GM19239 (cell line): Measurements from ENCODE around the gene PDE4D.

Experiments
- DNase-seq: peaks from one replicate; pipeline ENCODE4 v3.0.0; 2011; ENCODE audit warnings: low spot score; ENCODE audit not compliant: insufficient read length
- FAIRE-seq: peaks from 2 replicates; lab custom pipeline; 2011; peaks lifted over from hg19 to GRCh38; lab: Jason Lieb, UNC

PDE4D gene

GRCh38 chr5:59628062-59628828, 265.3 kb downstream of the PDE4D start:
- DNase-seq (no peak), FAIRE-seq (no peak)

GRCh38 chr5:59624898-59625297, 268.6 kb downstream of the PDE4D start:
- no peak for DNase-seq

GRCh38 chr5:59622848-59623247, 270.7 kb downstream of the PDE4D start:
- DNase-seq (no peak), FAIRE-seq (no peak)

More at GRCh38 chr5:59624898-59625297, 268.6 kb downstream of the PDE4D start:
- FAIRE-seq = no peak

GRCh38 chr5:59621477-59621876, 272.0 kb downstream of the PDE4D start:
- FAIRE-seq (no peak), DNase-seq (no peak)

GRCh38 chr5:59620535-59621212, 272.9 kb downstream of the PDE4D start:
- FAIRE-seq (peak; percentile 18), DNase-seq (no peak)

GRCh38 chr5:59618644-59619043, 274.9 kb downstream of the PDE4D start:
- FAIRE-seq = no peak
- DNase-seq = no peak

- FAIRE-seq (no peak), DNase-seq (no peak)
Measured at GRCh38 chr5:59617186-59617771, 276.2 kb downstream of the PDE4D start.

GRCh38 chr5:59616413-59616812, 277.1 kb downstream of the PDE4D start:
- DNase-seq = no peak
- no peak for FAIRE-seq

- FAIRE-seq = no peak
- no peak for DNase-seq
Measured at GRCh38 chr5:59615272-59615671, 278.3 kb downstream of the PDE4D start.

GRCh38 chr5:59609501-59610265, 283.8 kb downstream of the PDE4D start:
- DNase-seq = no peak
- no peak for FAIRE-seq

- DNase-seq = no peak
- FAIRE-seq = no peak
Measured at GRCh38 chr5:59608745-59609144, 284.8 kb downstream of the PDE4D start.

GRCh38 chr5:59607138-59607765, 286.3 kb downstream of the PDE4D start:
- no peak for DNase-seq
- FAIRE-seq = no peak

GRCh38 chr5:59605915-59606314, 287.6 kb downstream of the PDE4D start:
- FAIRE-seq (no peak), DNase-seq (no peak)

- no peak for DNase-seq
- no peak for FAIRE-seq
Measured at GRCh38 chr5:59604111-59604510, 289.4 kb downstream of the PDE4D start.

- FAIRE-seq = no peak
- no peak for DNase-seq
Measured at GRCh38 chr5:59600998-59601397, 292.5 kb downstream of the PDE4D start.

- FAIRE-seq (no peak), DNase-seq (no peak)
Measured at GRCh38 chr5:59600153-59600552, 293.4 kb downstream of the PDE4D start.

- FAIRE-seq = no peak
- no peak for DNase-seq
Measured at GRCh38 chr5:59599729-59600128, 293.8 kb downstream of the PDE4D start.

- DNase-seq (no peak), FAIRE-seq (peak; percentile 90)
Measured at GRCh38 chr5:59598547-59598874, 295.0 kb downstream of the PDE4D start.

- FAIRE-seq = no peak
- DNase-seq = no peak
Measured at GRCh38 chr5:59597690-59598546, 295.6 kb downstream of the PDE4D start.
